RWPE2 (cell line): ENCODE data around the gene CAMK2G.
"Not testable (repeated sequence)": the region's sequence is repeated elsewhere in the genome, so short reads cannot be mapped to it uniquely, and the experiment has no call there.

Experiments
- ATAC-seq: fragments of 200-7000 bp; cut with Tn5 transposase; 3 replicates; pipeline ENCODE4 v1.9.1; 2021; ENCODE audit warnings: low read depth
- DNase-seq: peaks from one replicate; pipeline ENCODE4 v3.0.0-alpha.2; 2020; ENCODE audit warnings: low spot score
- H3K27ac ChIP-seq: fragments of 450-650 bp; 2 replicates; pipeline ENCODE4 v1.5.1; 2017; ENCODE audit warnings: mild to moderate bottlenecking; ENCODE audit not compliant: poor library complexity, severe bottlenecking
- H3K27me3 ChIP-seq: fragments of 250-450 bp; sonication (Bioruptor Pico); 2 replicates; pipeline ENCODE4 v1.5.1; 2021; ENCODE audit warnings: mild to moderate bottlenecking, moderate library complexity; ENCODE audit not compliant: insufficient read depth, poor library complexity, severe bottlenecking
- H3K36me3 ChIP-seq: fragments of 250-450 bp; sonication (Bioruptor Pico); 2 replicates; pipeline ENCODE4 v1.5.1; 2020; ENCODE audit warnings: low read depth, mild to moderate bottlenecking, moderate library complexity
- H3K4me1 ChIP-seq: fragments of 250-450 bp; sonication (Bioruptor Pico); 2 replicates; pipeline ENCODE4 v1.5.1; 2021; ENCODE audit warnings: mild to moderate bottlenecking, moderate library complexity; ENCODE audit not compliant: insufficient read depth, poor library complexity, severe bottlenecking
- H3K4me3 ChIP-seq: fragments of 250-450 bp; sonication (Bioruptor Pico); 2 replicates; pipeline ENCODE4 v1.5.1; 2021; ENCODE audit warnings: mild to moderate bottlenecking, moderate library complexity; ENCODE audit not compliant: severe bottlenecking
- H3K9me3 ChIP-seq: fragments of 250-450 bp; sonication (Bioruptor Pico); 2 replicates; pipeline ENCODE4 v1.5.1; 2021; ENCODE audit warnings: mild to moderate bottlenecking, moderate library complexity; ENCODE audit not compliant: severe bottlenecking
- CTCF ChIP-seq: fragments of 450-650 bp; IDR thresholded peaks from one replicate; pipeline ENCODE4 v1.5.1; 2017; ENCODE audit warnings: mild to moderate bottlenecking, moderate library complexity; ENCODE audit not compliant: poor library complexity, severe bottlenecking

CAMK2G gene

DNA sequence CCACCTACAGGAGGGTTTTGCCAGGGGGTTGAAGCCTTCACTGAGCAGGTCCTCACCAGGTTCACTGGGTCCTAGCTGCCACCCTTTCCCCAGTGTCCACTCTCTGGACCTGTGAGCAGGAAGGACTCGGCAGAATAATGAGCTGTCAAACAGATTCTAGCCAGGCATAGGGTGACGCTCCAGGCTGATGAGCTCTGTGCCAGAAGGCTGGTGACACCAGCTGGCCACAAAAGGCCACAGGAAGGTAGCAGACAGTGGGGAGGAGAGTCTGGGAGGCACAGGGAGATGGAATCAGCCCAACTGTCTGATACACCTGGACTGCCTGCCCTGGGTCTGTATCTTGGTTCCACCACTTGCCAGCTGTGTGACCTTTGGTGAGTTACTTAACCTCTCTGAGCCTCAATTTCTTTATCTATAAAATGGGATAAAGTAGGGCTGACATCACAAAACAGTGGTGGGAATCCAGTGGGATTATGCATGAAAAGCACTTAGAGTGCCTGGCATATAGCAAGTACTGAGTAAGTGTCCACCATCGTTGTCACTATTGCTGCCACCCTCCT is 36.3 kb downstream of the CAMK2G start:
- DNase-seq (no peak), ATAC-seq (no peak)
- Histone ChIP-seq H3K27ac (no peak overlapping the region), H3K4me3 (no peak overlapping the region), H3K27me3 (no peaks in the 10 kb centered on the region), H3K4me1 (no peaks in the 10 kb centered on the region), H3K36me3 (peaks cover 11% of the 10 kb centered on the region; the same call in 1 of the 2 replicates), H3K9me3 (no peaks in the 10 kb centered on the region)
- no peak for TF ChIP-seq CTCF

GRCh38 chr10:73837072-73837471 is 37.3 kb downstream of the CAMK2G start:
- Histone ChIP-seq H3K27ac (no peak overlapping the region), H3K36me3 (peaks cover 5% of the 10 kb centered on the region; the same call in 1 of the 2 replicates)
- TF ChIP-seq CTCF = no peak

DNA sequence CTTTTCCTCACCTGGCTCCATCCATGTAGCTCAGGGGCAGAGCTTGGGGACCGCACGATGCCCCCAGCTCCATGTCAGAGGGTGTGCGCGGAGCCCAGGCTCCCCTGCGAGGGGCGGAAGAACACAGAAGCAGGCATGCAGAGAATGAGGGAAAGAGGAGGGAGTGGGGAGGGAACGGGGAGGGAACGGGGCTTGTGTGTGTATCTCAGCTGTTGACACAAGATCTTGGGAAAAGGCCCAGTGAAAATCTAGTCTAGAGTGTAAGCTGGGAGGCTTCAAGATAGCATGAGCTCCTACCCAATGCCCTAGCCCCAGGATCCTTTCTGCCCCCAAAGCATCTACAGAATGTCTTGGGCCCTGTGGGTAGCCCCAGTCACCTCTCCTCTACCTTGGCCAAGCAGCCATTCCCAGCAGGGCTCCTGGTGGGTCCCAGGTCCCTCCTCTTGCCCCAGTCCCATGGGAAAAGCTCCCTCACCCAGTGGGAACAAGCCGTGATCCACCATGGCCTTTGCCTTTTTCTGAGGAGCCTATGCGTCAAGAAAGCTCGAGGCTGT is 37.9 kb downstream of the CAMK2G start:
- H3K9me3 ChIP-seq = no peaks in the 10 kb centered on the region
- no peak for TF ChIP-seq CTCF
- H3K4me1 ChIP-seq = no peaks in the 10 kb centered on the region
- no peak overlapping the region for H3K4me3 ChIP-seq
- no peaks in the 10 kb centered on the region for H3K27me3 ChIP-seq
- ATAC-seq (no peak), DNase-seq (no peak)
- H3K27ac ChIP-seq = no peak overlapping the region
- peaks cover under 1% of the 10 kb centered on the region; the same call in 1 of the 2 replicates for H3K36me3 ChIP-seq

More at GRCh38 chr10:73837072-73837471, 37.3 kb downstream of the CAMK2G start:
- ATAC-seq (no peak), DNase-seq (no peak)
- Histone ChIP-seq H3K4me3 (no peak overlapping the region), H3K27me3 (no peaks in the 10 kb centered on the region), H3K9me3 (no peaks in the 10 kb centered on the region), H3K4me1 (no peaks in the 10 kb centered on the region)

GRCh38 chr10:73829090-73829489 is 45.3 kb downstream of the CAMK2G start:
- Histone ChIP-seq H3K4me1 (peaks cover 11% of the 10 kb centered on the region), H3K36me3 (peaks cover 14% of the 10 kb centered on the region)
- not testable (repeated sequence) for H3K27me3 ChIP-seq, H3K27ac ChIP-seq, H3K9me3 ChIP-seq, ATAC-seq, H3K4me3 ChIP-seq, DNase-seq

GRCh38 chr10:73828161-73828560 is 46.2 kb downstream of the CAMK2G start:
- H3K4me3 ChIP-seq = no peak overlapping the region
- H3K9me3 ChIP-seq = no peaks in the 10 kb centered on the region
- peaks cover 11% of the 10 kb centered on the region for H3K4me1 ChIP-seq
- TF ChIP-seq CTCF = no peak
- no peaks in the 10 kb centered on the region for H3K27me3 ChIP-seq
- H3K27ac ChIP-seq = peak overlapping the region; percentile 33
- peak; percentile 3; the same call in 1 of the 3 replicates for ATAC-seq
- DNase-seq = no peak
- H3K36me3 ChIP-seq = peaks cover 14% of the 10 kb centered on the region
